ENCODE data around the gene RAD51B.

- TF ChIP-seq, protein P1, sequence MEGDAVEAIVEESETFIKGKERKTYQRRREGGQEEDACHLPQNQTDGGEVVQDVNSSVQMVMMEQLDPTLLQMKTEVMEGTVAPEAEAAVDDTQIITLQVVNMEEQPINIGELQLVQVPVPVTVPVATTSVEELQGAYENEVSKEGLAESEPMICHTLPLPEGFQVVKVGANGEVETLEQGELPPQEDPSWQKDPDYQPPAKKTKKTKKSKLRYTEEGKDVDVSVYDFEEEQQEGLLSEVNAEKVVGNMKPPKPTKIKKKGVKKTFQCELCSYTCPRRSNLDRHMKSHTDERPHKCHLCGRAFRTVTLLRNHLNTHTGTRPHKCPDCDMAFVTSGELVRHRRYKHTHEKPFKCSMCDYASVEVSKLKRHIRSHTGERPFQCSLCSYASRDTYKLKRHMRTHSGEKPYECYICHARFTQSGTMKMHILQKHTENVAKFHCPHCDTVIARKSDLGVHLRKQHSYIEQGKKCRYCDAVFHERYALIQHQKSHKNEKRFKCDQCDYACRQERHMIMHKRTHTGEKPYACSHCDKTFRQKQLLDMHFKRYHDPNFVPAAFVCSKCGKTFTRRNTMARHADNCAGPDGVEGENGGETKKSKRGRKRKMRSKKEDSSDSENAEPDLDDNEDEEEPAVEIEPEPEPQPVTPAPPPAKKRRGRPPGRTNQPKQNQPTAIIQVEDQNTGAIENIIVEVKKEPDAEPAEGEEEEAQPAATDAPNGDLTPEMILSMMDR (IDR thresholded peaks at IDR 0.05; ENCODE audit: poor library complexity) = no peak
- no peak for TF ChIP-seq EZH2 (IDR thresholded peaks at IDR 0.05; ENCODE audit: borderline replicate concordance)
These were observed 772.2 kb downstream of the RAD51B start for GRCh38 chr14:68591786-68592185.

Data from hepatocyte (in vitro differentiated cells).